Astrocyte (in vitro differentiated cells and primary cell): ENCODE data around the gene C20orf204.

Experiments used
- CTCF ChIP-seq: IDR thresholded peaks from 2 replicates; pipeline ENCODE4 v1.5.1; 2011; ENCODE audit warnings: low read depth, mild to moderate bottlenecking, inconsistent platforms, low read length, moderate library complexity; ENCODE audit not compliant: insufficient read depth
- EZH2 ChIP-seq: IDR thresholded peaks from 2 replicates; pipeline ENCODE4 v1.6.1; 2012; ENCODE audit warnings: mild to moderate bottlenecking, low read length, inconsistent platforms; ENCODE audit not compliant: insufficient read depth

- TF ChIP-seq EZH2 (no peak), CTCF (no peak)
Measured at GRCh38 chr20:64006490-64006889, 29.5 kb upstream of the C20orf204 start.
